HepG2 (cell line): ENCODE data around the gene CTF1. TPM values are rescaled to one million over a fixed set of nuclear protein-coding genes. Genes with fewer than 3 reads are reported as not detected.
A peak's percentile ranks its signal among the peaks of the same experiment; 100 is the strongest.

ENCODE experiments used
- BCL6 ChIP-seq: IDR thresholded peaks from 2 replicates; pipeline ENCODE4 v1.6.1; 2016; ENCODE audit warnings: missing genetic modification reagents, missing compliant biosample characterization
- FOXP4 ChIP-seq: sonication (generic); formaldehyde crosslinking; IDR thresholded peaks from 2 replicates; pipeline ENCODE4 v1.4.0; 2020; ENCODE audit warnings: missing genetic modification reagents
- NBN ChIP-seq: fragments of 450-650 bp; conservative IDR thresholded peaks from 2 replicates; pipeline ENCODE4 v1.6.1; 2017
- NR2C2 ChIP-seq: sonication (generic); formaldehyde crosslinking; IDR thresholded peaks from 2 replicates; pipeline ENCODE4 v1.4.0; 2020; ENCODE audit warnings: missing genetic modification reagents, mild to moderate bottlenecking, moderate library complexity, borderline replicate concordance
- PRPF4 ChIP-seq: fragments of 200-400 bp; formaldehyde crosslinking; IDR thresholded peaks from 2 replicates; pipeline ENCODE4 v1.6.1; 2016; ENCODE audit warnings: low read length, low read depth; ENCODE audit not compliant: poor library complexity, severe bottlenecking
- REPIN1 ChIP-seq: sonication (generic); formaldehyde crosslinking; IDR thresholded peaks from 2 replicates; pipeline ENCODE4 v1.8.0; 2022; ENCODE audit warnings: missing genetic modification reagents, low read depth, mild to moderate bottlenecking, borderline replicate concordance
- SETDB1 ChIP-seq: sonication (generic); formaldehyde crosslinking; IDR thresholded peaks from 2 replicates; pipeline ENCODE4 v1.5.1; 2020; ENCODE audit warnings: missing genetic modification reagents, mild to moderate bottlenecking, borderline replicate concordance
- SIN3A ChIP-seq: IDR thresholded peaks from 2 replicates; pipeline ENCODE4 v1.6.1; 2011; ENCODE audit warnings: low read depth, mild to moderate bottlenecking, control low read depth, low read length, borderline replicate concordance
- TBX2 ChIP-seq: sonication (generic); formaldehyde crosslinking; IDR thresholded peaks from 2 replicates; pipeline ENCODE4 v1.5.0; 2020; ENCODE audit warnings: missing genetic modification reagents, mild to moderate bottlenecking, borderline replicate concordance
- ZFP62 ChIP-seq: sonication (generic); formaldehyde crosslinking; IDR thresholded peaks from 2 replicates; pipeline ENCODE4 v1.4.0; 2020; ENCODE audit warnings: missing genetic modification reagents
- ZMYM2 ChIP-seq: sonication (generic); formaldehyde crosslinking; IDR thresholded peaks from 2 replicates; pipeline ENCODE4 v1.8.0; 2022; ENCODE audit warnings: mild to moderate bottlenecking, missing genetic modification reagents
- ZNF136 ChIP-seq: sonication (generic); formaldehyde crosslinking; IDR thresholded peaks from 2 replicates; pipeline ENCODE4 v1.8.1; 2022; ENCODE audit warnings: low read depth, mild to moderate bottlenecking, moderate library complexity, missing genetic modification reagents
- ZNF232 ChIP-seq: sonication (generic); formaldehyde crosslinking; IDR thresholded peaks from 2 replicates; pipeline ENCODE4 v1.4.0; 2020; ENCODE audit warnings: missing genetic modification reagents, borderline replicate concordance
- ZNF280B ChIP-seq: sonication (generic); formaldehyde crosslinking; IDR thresholded peaks from 2 replicates; pipeline ENCODE4 v1.5.0; 2020; ENCODE audit warnings: missing genetic modification reagents, mild to moderate bottlenecking, borderline replicate concordance
- ZNF44 ChIP-seq: sonication (generic); formaldehyde crosslinking; IDR thresholded peaks from 2 replicates; pipeline ENCODE4 v1.5.1; 2020; ENCODE audit warnings: mild to moderate bottlenecking, missing genetic modification reagents
- ZNF609 ChIP-seq: sonication (generic); formaldehyde crosslinking; IDR thresholded peaks from 2 replicates; pipeline ENCODE4 v1.4.0; 2020; ENCODE audit warnings: mild to moderate bottlenecking, missing genetic modification reagents, borderline replicate concordance
- ZNF644 ChIP-seq: IDR thresholded peaks from 2 replicates; pipeline ENCODE4 v1.6.1; 2016; ENCODE audit warnings: low read depth
- ZNF816 ChIP-seq: sonication (generic); formaldehyde crosslinking; IDR thresholded peaks from 2 replicates; pipeline ENCODE4 v1.8.0; 2022; ENCODE audit warnings: missing genetic modification reagents, mild to moderate bottlenecking, borderline replicate concordance
- polyA plus RNA-seq, 8 experiments: library from polyadenylated mRNA; depleted of rRNA in 3 of 8; stranded (reverse) in 7 of 8; unstranded in 1 of 8; fragments of >200 nt; fragmentation: Illumina TruSeq in 4 of 8; extraction: Trizol in 4 of 8; gene quantifications; 2 replicates each; pipeline versions ENCODE4 v1.2.1 to v1.2.3, GENCODE V29; 2011 to 2016; ENCODE audit warnings: low read depth in 4 of 8, missing spikeins in 1 of 8, mixed read lengths in 1 of 8; ENCODE audit not compliant: insufficient read depth in 1 of 8
- total RNA-seq, 5 experiments: library from RNA; depleted of rRNA; stranded (reverse); fragments of >200 nt; fragmentation: Illumina TruSeq; extraction: Trizol; gene quantifications; 2 replicates each; pipeline ENCODE4 v1.2.3, GENCODE V29; 2016; ENCODE audit warnings: low read depth in 1 of 5
- TF ChIP-seq, protein P1 (sequence below): IDR thresholded peaks from 2 replicates; pipeline ENCODE4 v1.6.1; 2016; ENCODE audit warnings: control low read depth

CTF1 gene
- total and polyA plus RNA-seq, 2 of the 13 experiments (the other 11 are each of a cell fraction or from before 2014, with no cell fraction given), result 0.13 to 1.8 TPM

DNA sequence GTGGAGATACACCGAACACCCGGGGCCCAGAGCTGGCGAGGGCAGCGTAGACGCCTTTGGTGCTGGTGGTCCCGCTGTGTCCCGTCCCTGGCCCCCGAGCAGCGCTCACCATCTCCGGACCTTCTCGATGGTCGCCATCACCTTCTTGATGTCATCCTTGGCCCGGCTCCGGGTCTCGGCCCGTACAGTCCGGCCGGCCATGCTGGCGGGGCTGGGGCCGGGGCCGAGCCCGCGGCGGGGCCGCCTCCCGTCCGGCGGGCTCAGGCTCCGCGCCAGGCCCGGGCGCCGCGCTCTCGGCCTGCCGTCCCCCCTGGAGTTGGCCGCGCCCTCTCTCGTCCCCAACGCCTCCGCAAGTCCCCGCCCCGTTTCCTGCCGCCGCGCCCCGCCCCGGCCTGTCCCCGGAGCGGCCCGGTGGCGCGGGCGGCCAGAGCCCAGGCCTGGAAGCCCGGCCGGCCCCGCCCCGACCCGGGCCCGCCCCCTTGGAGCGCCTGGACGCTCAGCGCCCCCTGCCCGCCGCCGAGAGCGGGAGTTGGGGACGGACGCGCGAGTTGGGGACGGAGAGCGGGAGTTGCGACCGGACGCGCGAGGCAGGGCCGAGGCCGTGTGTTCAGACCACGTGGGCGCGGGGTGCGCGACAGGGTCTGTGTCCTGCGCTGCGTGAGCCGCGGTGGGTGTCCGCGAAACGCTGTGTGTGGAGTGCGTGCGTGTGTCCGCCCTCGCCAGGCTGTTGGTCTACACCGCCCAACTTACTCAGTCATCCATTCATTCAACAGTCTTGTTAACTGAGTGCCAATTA is 2.5 kb upstream of the CTF1 start, which contains the start of gene BCL7C (continued):
- TF ChIP-seq ZNF609 (CRISPR knock-in tag) (0 out of 2 replicates have a peak, but pooled peaks have one; percentile 64), ZNF644 (CRISPR knock-in tag) (0 out of 2 replicates have a peak, but pooled peaks have one; percentile 17), NR2C2 (CRISPR knock-in tag) (peak; percentile 63; the same call in 1 of the 2 replicates), SETDB1 (no peak), ZMYM2 (CRISPR knock-in tag) (peak; percentile 84), FOXP4 (CRISPR knock-in tag) (0 out of 2 replicates have a peak, but pooled peaks have one; percentile 19), ZNF44 (CRISPR knock-in tag) (no peak), ZNF136 (no peak), ZFP62 (CRISPR knock-in tag) (no peak), TBX2 (CRISPR knock-in tag) (peak; percentile 72; the same call in 1 of the 2 replicates), ZNF232 (peak; percentile 96), SIN3A (no peak; the same call in 1 of the 2 replicates), ZNF816 (no peak; the same call in 1 of the 2 replicates), PRPF4 (no peak), REPIN1 (CRISPR knock-in tag) (peak; percentile 98), BCL6 (CRISPR knock-in tag) (peak; percentile 68; the same call in 1 of the 2 replicates), NBN (no peak), ZNF280B (CRISPR knock-in tag) (peak; percentile 93; the same call in 1 of the 2 replicates)
- TF ChIP-seq, protein P1, sequence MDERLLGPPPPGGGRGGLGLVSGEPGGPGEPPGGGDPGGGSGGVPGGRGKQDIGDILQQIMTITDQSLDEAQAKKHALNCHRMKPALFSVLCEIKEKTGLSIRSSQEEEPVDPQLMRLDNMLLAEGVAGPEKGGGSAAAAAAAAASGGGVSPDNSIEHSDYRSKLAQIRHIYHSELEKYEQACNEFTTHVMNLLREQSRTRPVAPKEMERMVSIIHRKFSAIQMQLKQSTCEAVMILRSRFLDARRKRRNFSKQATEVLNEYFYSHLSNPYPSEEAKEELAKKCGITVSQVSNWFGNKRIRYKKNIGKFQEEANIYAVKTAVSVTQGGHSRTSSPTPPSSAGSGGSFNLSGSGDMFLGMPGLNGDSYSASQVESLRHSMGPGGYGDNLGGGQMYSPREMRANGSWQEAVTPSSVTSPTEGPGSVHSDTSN, result no peak
